SU-DHL-6 (cell line): ENCODE measurements around the gene COL25A1.

Experiments
- EZH2phosphoT487 ChIP-seq: fragments of 200-600 bp; sonication (generic), shearing (Covaris generic); conservative IDR thresholded peaks from 2 replicates; pipeline ENCODE4 v1.6.1; 2018; ENCODE audit warnings: mild to moderate bottlenecking, antibody characterized with exemption, low read length, moderate library complexity, mixed read lengths
- TF ChIP-seq, protein P1 (sequence below): fragments of 200-600 bp; sonication (generic); IDR thresholded peaks from one replicate; pipeline ENCODE4 v1.5.1; 2017; ENCODE audit warnings: antibody characterized with exemption, mild to moderate bottlenecking, low read length, moderate library complexity; ENCODE audit not compliant: insufficient read depth, poor library complexity, severe bottlenecking

DNA sequence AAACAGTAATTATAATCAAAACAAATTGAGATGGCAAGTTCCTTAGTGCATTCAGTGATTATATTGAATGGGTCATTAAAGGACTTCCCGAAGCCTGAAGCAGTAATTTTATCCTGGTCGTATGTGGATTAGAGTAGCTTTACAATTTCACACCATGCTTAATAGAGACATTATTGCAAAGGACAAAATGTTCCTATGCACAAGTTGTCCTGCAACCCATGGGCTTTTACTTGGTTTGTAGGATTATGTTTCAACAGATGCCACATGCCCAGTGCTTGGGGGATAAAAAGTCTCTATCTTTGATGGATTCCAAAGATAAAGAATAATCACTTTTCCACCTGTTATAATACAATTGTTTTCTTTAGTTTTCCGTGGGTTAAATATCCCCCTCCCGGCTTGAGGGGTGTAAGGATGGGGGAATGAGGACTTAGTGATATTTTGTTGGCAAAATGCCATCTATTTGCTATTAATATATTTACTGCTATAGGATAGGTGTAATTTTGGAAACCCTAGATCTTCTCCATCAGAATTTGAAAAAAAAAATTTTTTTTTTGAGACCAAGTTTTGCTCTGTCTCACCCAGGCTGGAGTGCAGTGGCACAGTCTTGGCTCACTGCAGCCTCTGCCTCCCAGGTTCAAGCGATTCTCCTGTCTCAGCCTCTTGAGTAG, 383.1 kb downstream of the COL25A1 start:
- TF ChIP-seq, protein P1, sequence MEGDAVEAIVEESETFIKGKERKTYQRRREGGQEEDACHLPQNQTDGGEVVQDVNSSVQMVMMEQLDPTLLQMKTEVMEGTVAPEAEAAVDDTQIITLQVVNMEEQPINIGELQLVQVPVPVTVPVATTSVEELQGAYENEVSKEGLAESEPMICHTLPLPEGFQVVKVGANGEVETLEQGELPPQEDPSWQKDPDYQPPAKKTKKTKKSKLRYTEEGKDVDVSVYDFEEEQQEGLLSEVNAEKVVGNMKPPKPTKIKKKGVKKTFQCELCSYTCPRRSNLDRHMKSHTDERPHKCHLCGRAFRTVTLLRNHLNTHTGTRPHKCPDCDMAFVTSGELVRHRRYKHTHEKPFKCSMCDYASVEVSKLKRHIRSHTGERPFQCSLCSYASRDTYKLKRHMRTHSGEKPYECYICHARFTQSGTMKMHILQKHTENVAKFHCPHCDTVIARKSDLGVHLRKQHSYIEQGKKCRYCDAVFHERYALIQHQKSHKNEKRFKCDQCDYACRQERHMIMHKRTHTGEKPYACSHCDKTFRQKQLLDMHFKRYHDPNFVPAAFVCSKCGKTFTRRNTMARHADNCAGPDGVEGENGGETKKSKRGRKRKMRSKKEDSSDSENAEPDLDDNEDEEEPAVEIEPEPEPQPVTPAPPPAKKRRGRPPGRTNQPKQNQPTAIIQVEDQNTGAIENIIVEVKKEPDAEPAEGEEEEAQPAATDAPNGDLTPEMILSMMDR = no peak
- no peak for TF ChIP-seq EZH2phosphoT487
